GM12892 (cell line): Measurements from ENCODE around the gene SLC6A17.

Source experiments
- POLR2A ChIP-seq: IDR thresholded peaks from 2 replicates; pipeline ENCODE4 v1.6.1; 2011; ENCODE audit warnings: low read depth, low read length, control low read depth
- POLR2AphosphoS5 ChIP-seq: IDR thresholded peaks from 2 replicates; pipeline ENCODE4 v1.6.1; 2011; ENCODE audit warnings: low read depth, low read length, control low read depth
- TAF1 ChIP-seq: IDR thresholded peaks from 2 replicates; pipeline ENCODE4 v1.6.1; 2011; ENCODE audit warnings: low read depth, mild to moderate bottlenecking, control low read depth, low read length, borderline replicate concordance

DNA sequence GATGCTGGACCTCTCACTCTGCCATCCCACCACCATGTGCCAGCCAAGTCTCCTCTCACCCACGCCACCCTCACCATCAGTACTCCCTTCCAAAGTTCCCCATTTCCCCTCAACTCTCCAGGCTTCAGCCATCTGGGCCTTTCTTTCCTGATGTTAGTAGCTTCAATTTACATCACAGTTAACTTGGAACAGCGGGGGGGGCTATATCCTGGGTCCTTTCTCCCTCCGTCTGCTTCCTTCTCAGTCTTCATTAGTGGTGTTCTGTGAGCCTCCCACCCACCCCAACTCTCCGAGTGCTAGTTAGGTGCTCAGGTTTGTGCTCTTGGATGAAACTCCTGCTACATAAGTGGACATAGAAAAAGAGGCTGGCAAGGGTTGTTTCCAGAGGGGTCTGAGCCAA, 91.8 kb downstream of the SLC6A17 start:
- TF ChIP-seq POLR2A = no peak
- TF ChIP-seq POLR2AphosphoS5 = no peak
- TF ChIP-seq TAF1 = no peak
